ENCODE results near the gene ZNF407. TPM values are rescaled to one million over a fixed set of nuclear protein-coding genes. Genes with fewer than 3 reads are reported as not detected.

The ZNF407 gene
- total and polyA plus RNA-seq, 2 of the 13 experiments (the other 11 are each of a cell fraction or from before 2014, with no cell fraction given) = 2.3 to 8.7 TPM

GRCh38 chr18:74597662-74598349 lies at the start of gene ZNF407 (continued):
- TF ChIP-seq IKZF5 (CRISPR knock-in tag; IDR thresholded peaks at IDR 0.05) (peak; percentile 25; the same call in 1 of the 2 replicates), NR2F2 (IDR thresholded peaks at IDR 0.05; ENCODE audit: borderline replicate concordance, low read depth) (no peak), NFE2L1 (CRISPR knock-in tag; IDR thresholded peaks at IDR 0.05; ENCODE audit: borderline replicate concordance) (no peak), RNF2 (conservative IDR thresholded peaks at IDR 0.05; ENCODE audit: low read depth) (0 out of 2 replicates have a peak, but pooled peaks have one; percentile 7), HDAC1 (CRISPR knock-in tag; IDR thresholded peaks at IDR 0.05) (peak; percentile 40; the same call in 1 of the 2 replicates), MAZ (IDR thresholded peaks at IDR 0.05; ENCODE audit: borderline replicate concordance, low read depth, low read length) (peak; percentile 53), MAZ (CRISPR knock-in tag; IDR thresholded peaks at IDR 0.05; ENCODE audit: low read depth) (no peak), ZNF263 (CRISPR knock-in tag; IDR thresholded peaks at IDR 0.05) (peak; percentile 20; the same call in 1 of the 2 replicates), ETV5 (CRISPR knock-in tag; IDR thresholded peaks at IDR 0.05; ENCODE audit: borderline replicate concordance) (peak; percentile 13; the same call in 1 of the 2 replicates), POLR2A (IDR thresholded peaks at IDR 0.05; ENCODE audit: insufficient read depth in 1 of 2, low read depth in 2 of 2, low read length in 2 of 2) (peak; percentile 48 to 74; a peak in 3 of 4 replicates), POGK (CRISPR knock-in tag; conservative IDR thresholded peaks at IDR 0.05) (0 out of 2 replicates have a peak, but pooled peaks have one; percentile 28), KAT7 (CRISPR knock-in tag; IDR thresholded peaks at IDR 0.05; ENCODE audit: borderline replicate concordance) (peak; percentile 34; the same call in 1 of the 2 replicates), KLF16 (CRISPR knock-in tag; IDR thresholded peaks at IDR 0.05) (peak in 1 of 2 experiments; percentile 13; a peak in 1 of 4 replicates), NFIC (IDR thresholded peaks at IDR 0.05; ENCODE audit: low read length) (peak; percentile 41; the same call in 1 of the 2 replicates), KDM5B (CRISPR knock-in tag; IDR thresholded peaks at IDR 0.05; ENCODE audit: borderline replicate concordance) (peak; percentile 11; the same call in 1 of the 2 replicates), YY1 (IDR thresholded peaks at IDR 0.05; ENCODE audit: insufficient read depth, insufficient replicate concordance, low read depth, low read length) (peak; percentile 21), ZSCAN20 (CRISPR knock-in tag; IDR thresholded peaks at IDR 0.05; ENCODE audit: borderline replicate concordance) (0 out of 2 replicates have a peak, but pooled peaks have one; percentile 27), SATB2 (CRISPR knock-in tag; IDR thresholded peaks at IDR 0.05) (no peak), ZNF775 (CRISPR knock-in tag; IDR thresholded peaks at IDR 0.05; ENCODE audit: borderline replicate concordance) (no peak), KAT8 (CRISPR knock-in tag; IDR thresholded peaks at IDR 0.05) (peak; percentile 82; the same call in 1 of the 2 replicates), GATAD1 (CRISPR knock-in tag; IDR thresholded peaks at IDR 0.05) (peak; percentile 88), DMAP1 (CRISPR knock-in tag; IDR thresholded peaks at IDR 0.05) (peak; percentile 2; the same call in 1 of the 2 replicates)
